Kidney (tissue), 14 donors: ENCODE measurements around the gene ARMH2. TPM values are rescaled to one million over a fixed set of nuclear protein-coding genes. Genes with fewer than 3 reads are reported as not detected.
A peak's percentile ranks its signal among the peaks of the same experiment; 100 is the strongest.

Source experiments
- DNase-seq, 5 donors: peaks; one replicate each; pipeline ENCODE4 v3.0.0-alpha.2; 2013 to 2020
- FAIRE-seq: peaks from 2 replicates; lab custom pipeline; 2012; peaks lifted over from hg19 to GRCh38; lab: Jason Lieb, UNC
- H3K27ac ChIP-seq, 2 donors: one replicate each; pipeline ENCODE4 v1.7.0; 2013; ENCODE audit warnings: low read depth in 2 of 2, low read length in 2 of 2, inconsistent platforms in 1 of 2
- H3K27me3 ChIP-seq: one replicate; pipeline ENCODE4 v1.7.1; 2013; ENCODE audit warnings: low read length, inconsistent platforms; ENCODE audit not compliant: control insufficient read depth, insufficient read depth
- H3K36me3 ChIP-seq, 3 donors: one replicate each; pipeline versions ENCODE4 v1.7.0 to v1.7.1; 2013; ENCODE audit warnings: low read length in 3 of 3, control low read depth in 1 of 3, inconsistent platforms in 1 of 3; ENCODE audit not compliant: insufficient read depth in 3 of 3, control insufficient read depth in 2 of 3
- H3K4me1 ChIP-seq, 3 donors: one replicate each; pipeline versions ENCODE4 v1.7.0 to v1.7.1; 2013; ENCODE audit warnings: low read length in 3 of 3, inconsistent platforms in 1 of 3, low read depth in 1 of 3; ENCODE audit not compliant: control insufficient read depth in 2 of 3, insufficient read depth in 2 of 3
- H3K4me3 ChIP-seq, 3 donors: one replicate each; pipeline versions ENCODE4 v1.7.0 to v1.8.1; 2013; ENCODE audit warnings: low read length in 3 of 3, control low read depth in 1 of 3, inconsistent platforms in 1 of 3
- H3K9ac ChIP-seq, 3 donors: one replicate each; pipeline versions ENCODE4 v1.7.0 to v1.7.1; 2013; ENCODE audit warnings: low read length in 3 of 3, control low read depth in 1 of 3, inconsistent platforms in 1 of 3
- H3K9me3 ChIP-seq, 3 donors: one replicate each; pipeline versions ENCODE4 v1.7.0 to v1.7.1; 2013; ENCODE audit warnings: low read length in 3 of 3, control low read depth in 1 of 3, inconsistent platforms in 1 of 3; ENCODE audit not compliant: control insufficient read depth in 2 of 3, insufficient read depth in 1 of 3
- intact Hi-C: fragments of 100-400 bp; cut with DNase I; formaldehyde crosslinking; loops from one replicate; pipeline ENCODE4 v1.11.1; 2022
- polyA plus RNA-seq: library from polyadenylated mRNA; stranded (reverse); fragments of 350-450 nt; fragmentation: Illumina TruSeq; extraction: RNeasy Lipid Tissue Mini Kit (QIAGEN cat#74804); gene quantifications from one replicate; pipeline ENCODE4 v1.2.3, GENCODE V29; 2014; ENCODE audit warnings: low read depth, low replicate concordance; ENCODE audit not compliant: insufficient read depth
- total RNA-seq: library from RNA; stranded (reverse); fragmentation: NEBNext Ultra II Directional; extraction: Animal tissue kit (Norgen Biotek cat#: 25700); gene quantifications from one replicate; pipeline ENCODE4 v1.2.1, GENCODE V29; 2021
- TF ChIP-seq, protein P1 (sequence below): IDR thresholded peaks from 3 replicates; pipeline ENCODE4 v1.5.1; 2012; ENCODE audit warnings: mild to moderate bottlenecking, moderate library complexity, borderline replicate concordance; ENCODE audit not compliant: insufficient read depth; ENCODE audit errors: extremely low read depth
- donor health status: control.
- donor health status: control.
- donor health status: control.
- donor health status: control.
- donor health status: control.
- donor health status: DM: yes; HTN: yes; CAD: no.
- donor health status: Normal renal cell carcinoma (clear cell type).

ARMH2 gene
- total and polyA plus RNA-seq, 2 donors from 2014 or later: not detected

- Histone ChIP-seq H3K27ac (no peak overlapping the region), H3K9me3 (no peaks in the 10 kb centered on the region), H3K9ac (no peak overlapping the region), H3K27me3 (no peaks in the 10 kb centered on the region), H3K4me1 (no peaks in the 10 kb centered on the region), H3K4me3 (no peak overlapping the region), H3K36me3 (no peaks in the 10 kb centered on the region)
- DNase-seq (no peak), FAIRE-seq (no peak)
- TF ChIP-seq, protein P1, sequence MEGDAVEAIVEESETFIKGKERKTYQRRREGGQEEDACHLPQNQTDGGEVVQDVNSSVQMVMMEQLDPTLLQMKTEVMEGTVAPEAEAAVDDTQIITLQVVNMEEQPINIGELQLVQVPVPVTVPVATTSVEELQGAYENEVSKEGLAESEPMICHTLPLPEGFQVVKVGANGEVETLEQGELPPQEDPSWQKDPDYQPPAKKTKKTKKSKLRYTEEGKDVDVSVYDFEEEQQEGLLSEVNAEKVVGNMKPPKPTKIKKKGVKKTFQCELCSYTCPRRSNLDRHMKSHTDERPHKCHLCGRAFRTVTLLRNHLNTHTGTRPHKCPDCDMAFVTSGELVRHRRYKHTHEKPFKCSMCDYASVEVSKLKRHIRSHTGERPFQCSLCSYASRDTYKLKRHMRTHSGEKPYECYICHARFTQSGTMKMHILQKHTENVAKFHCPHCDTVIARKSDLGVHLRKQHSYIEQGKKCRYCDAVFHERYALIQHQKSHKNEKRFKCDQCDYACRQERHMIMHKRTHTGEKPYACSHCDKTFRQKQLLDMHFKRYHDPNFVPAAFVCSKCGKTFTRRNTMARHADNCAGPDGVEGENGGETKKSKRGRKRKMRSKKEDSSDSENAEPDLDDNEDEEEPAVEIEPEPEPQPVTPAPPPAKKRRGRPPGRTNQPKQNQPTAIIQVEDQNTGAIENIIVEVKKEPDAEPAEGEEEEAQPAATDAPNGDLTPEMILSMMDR: no peak
- intact Hi-C loops: loop anchor here (10.0 kb wide), 1 partner anchor 179 kb away; no protein-coding TSS in a partner anchor
Measured at GRCh38 chr6:24763578-24763977, 35.1 kb downstream of the ARMH2 start.

GRCh38 chr6:24761851-24762250 lies 36.9 kb downstream of the ARMH2 start:
- H3K36me3 ChIP-seq: no peaks in the 10 kb centered on the region
- H3K27ac ChIP-seq: no peak overlapping the region
- no peaks in the 10 kb centered on the region for H3K9me3 ChIP-seq
- no peaks in the 10 kb centered on the region for H3K27me3 ChIP-seq
- DNase-seq (no peak), FAIRE-seq (no peak)
- H3K9ac ChIP-seq: no peak overlapping the region
- no peaks in the 10 kb centered on the region for H3K4me1 ChIP-seq
- TF ChIP-seq, protein P1: no peak
- no peak overlapping the region for H3K4me3 ChIP-seq
- intact Hi-C loops: loop anchor here (10.0 kb wide), 1 partner anchor 177 kb away; no protein-coding TSS in a partner anchor

- Histone ChIP-seq H3K27ac (no peak overlapping the region), H3K4me1 (no peaks in the 10 kb centered on the region), H3K9ac (no peak overlapping the region), H3K9me3 (no peaks in the 10 kb centered on the region), H3K36me3 (no peaks in the 10 kb centered on the region), H3K27me3 (no peaks in the 10 kb centered on the region), H3K4me3 (no peak overlapping the region)
- TF ChIP-seq, protein P1: no peak
- FAIRE-seq (no peak), DNase-seq (peak in 1 of 5 donors; percentile 64)
- intact Hi-C loops: loop anchor here (10.0 kb wide), 1 partner anchor 177 kb away; no protein-coding TSS in a partner anchor
Measured at GRCh38 chr6:24761193-24761835, 37.4 kb downstream of the ARMH2 start.
